NOMO-1 treated with dmso at 0.1 percent for 144 hours (cell line): ENCODE measurements around the gene TARBP2.
"Not testable (repeated sequence)": the region's sequence is repeated elsewhere in the genome, so short reads cannot be mapped to it uniquely, and the experiment has no call there.

ENCODE experiments used
- DNase-seq: peaks from one replicate; lab custom pipeline; 2025; ENCODE audit not compliant: unreplicated experiment; lab: John Stamatoyannopoulos, UW

TARBP2 gene

GRCh38 chr12:53510181-53510812, 9.2 kb downstream of the TARBP2 start:
- no peak for DNase-seq

- no peak for DNase-seq
Observed at GRCh38 chr12:53513712-53514410, 12.8 kb downstream of the TARBP2 start.

GRCh38 chr12:53514628-53515290, 13.7 kb downstream of the TARBP2 start:
- DNase-seq, result no peak

GRCh38 chr12:53515291-53515680, 14.2 kb downstream of the TARBP2 start:
- DNase-seq, result no peak

GRCh38 chr12:53516758-53517455, 15.8 kb downstream of the TARBP2 start:
- no peak for DNase-seq

GRCh38 chr12:53518381-53518780, 17.3 kb downstream of the TARBP2 start:
- DNase-seq, result no peak

GRCh38 chr12:53523131-53523530, 22.0 kb downstream of the TARBP2 start:
- DNase-seq, result no peak

GRCh38 chr12:53524476-53524875, 23.4 kb downstream of the TARBP2 start:
- DNase-seq, result no peak

GRCh38 chr12:53530061-53530460, 29.0 kb downstream of the TARBP2 start:
- DNase-seq, result no peak

GRCh38 chr12:53530920-53531319, 29.8 kb downstream of the TARBP2 start:
- DNase-seq, result no peak

- DNase-seq, result no peak
Observed at GRCh38 chr12:53532021-53532420, 30.9 kb downstream of the TARBP2 start.

GRCh38 chr12:53532524-53533445, 31.7 kb downstream of the TARBP2 start:
- no peak for DNase-seq

- DNase-seq, result no peak
Observed at GRCh38 chr12:53533471-53533870, 32.4 kb downstream of the TARBP2 start.

GRCh38 chr12:53536962-53537361, 35.9 kb downstream of the TARBP2 start:
- no peak for DNase-seq

- no peak for DNase-seq
Observed at GRCh38 chr12:53538209-53538689, 37.2 kb downstream of the TARBP2 start.

GRCh38 chr12:53539526-53539925, 38.4 kb downstream of the TARBP2 start:
- no peak for DNase-seq

- peak; percentile 28 for DNase-seq
Observed at GRCh38 chr12:53543539-53543938, 42.5 kb downstream of the TARBP2 start.

GRCh38 chr12:53548354-53548753, 47.3 kb downstream of the TARBP2 start:
- DNase-seq, result not testable (repeated sequence)

- not testable (repeated sequence) for DNase-seq
Observed at GRCh38 chr12:53550131-53550530, 49.0 kb downstream of the TARBP2 start.

GRCh38 chr12:53550595-53550994, 49.5 kb downstream of the TARBP2 start:
- no peak for DNase-seq
